Measurements from ENCODE around the gene APLN. TPM values are rescaled to one million over a fixed set of nuclear protein-coding genes. Genes with fewer than 3 reads are reported as not detected.

APLN gene
- polyA plus RNA-seq, 1 donor (not counting 4 experiments of a cell fraction or from before 2014, with no cell fraction given): 1.8 TPM

- dilution Hi-C loops (cut with MboI; ENCODE audit: extremely low pct_ligation_motif_present, low sequenced_read_pairs): no loop called here
- Histone ChIP-seq H3K4me3 (ENCODE audit: control insufficient read depth in 2 of 3, extremely low read depth in 1 of 3, insufficient read depth in 2 of 3, low read depth in 1 of 3, low read length in 3 of 3) (no peak overlapping the region), H3K4me2 (ENCODE audit: control insufficient read depth, extremely low read depth, insufficient read depth, low read depth, low read length) (no peak overlapping the region), H3K9me1 (ENCODE audit: control insufficient read depth, extremely low read depth, insufficient read depth, low read length) (no peaks in the 10 kb centered on the region), H3K27me3 (ENCODE audit: control insufficient read depth, extremely low read depth, insufficient read depth, low read length) (no peaks in the 10 kb centered on the region), H3K9me3 (ENCODE audit: control insufficient read depth, low read depth, low read length) (no peaks in the 10 kb centered on the region), H4K20me1 (ENCODE audit: control insufficient read depth, extremely low read depth, insufficient read depth, low read length) (no peaks in the 10 kb centered on the region), H3K9ac (ENCODE audit: control insufficient read depth, extremely low read depth, insufficient read depth, low read length) (no peak overlapping the region), H3K4me1 (ENCODE audit: control insufficient read depth, extremely low read depth, insufficient read depth, low read length) (no peaks in the 10 kb centered on the region), H3K27ac (ENCODE audit: control insufficient read depth, insufficient read depth, low read length) (no peak overlapping the region), H2AFZ (ENCODE audit: control insufficient read depth, low read length) (no peak overlapping the region), H3K36me3 (ENCODE audit: control insufficient read depth in 2 of 2, extremely low read depth in 1 of 2, insufficient read depth in 2 of 2, low read length in 2 of 2) (no peaks in the 10 kb centered on the region), H3K79me2 (ENCODE audit: control insufficient read depth, insufficient read depth, low read length) (no peaks in the 10 kb centered on the region)
- DNase-seq (ENCODE audit: low read depth, low spot score) (no peak), FAIRE-seq (no peak)
- TF ChIP-seq EZH2 (IDR thresholded peaks at IDR 0.05; ENCODE audit: low read length) (no peak), CTCF (optimal IDR thresholded peaks at IDR 0.05 in 1 of 3, IDR thresholded peaks at IDR 0.05 in 1 of 3, conservative IDR thresholded peaks at IDR 0.05 in 1 of 3; ENCODE audit: extremely low read depth in 1 of 3, insufficient read depth in 2 of 3, low read length in 3 of 3) (no peak)
These were observed 41.9 kb upstream of the APLN start for GRCh38 chrX:129696463-129697155.

GRCh38 chrX:129695937-129696336, 41.2 kb upstream of the APLN start:
- no peaks in the 10 kb centered on the region for H3K27me3 ChIP-seq (ENCODE audit: control insufficient read depth, extremely low read depth, insufficient read depth, low read length)
- H3K4me2 ChIP-seq (ENCODE audit: control insufficient read depth, extremely low read depth, insufficient read depth, low read depth, low read length): no peak overlapping the region
- H3K9ac ChIP-seq (ENCODE audit: control insufficient read depth, extremely low read depth, insufficient read depth, low read length): no peak overlapping the region
- dilution Hi-C loops (cut with MboI; ENCODE audit: extremely low pct_ligation_motif_present, low sequenced_read_pairs): no loop called here
- no peak for TF ChIP-seq CTCF (optimal IDR thresholded peaks at IDR 0.05 in 1 of 3, IDR thresholded peaks at IDR 0.05 in 1 of 3, conservative IDR thresholded peaks at IDR 0.05 in 1 of 3; ENCODE audit: extremely low read depth in 1 of 3, insufficient read depth in 2 of 3, low read length in 3 of 3)
- TF ChIP-seq EZH2 (IDR thresholded peaks at IDR 0.05; ENCODE audit: low read length): no peak
- H3K27ac ChIP-seq (ENCODE audit: control insufficient read depth, insufficient read depth, low read length): no peak overlapping the region
- no peaks in the 10 kb centered on the region for H3K4me1 ChIP-seq (ENCODE audit: control insufficient read depth, extremely low read depth, insufficient read depth, low read length)
- no peaks in the 10 kb centered on the region for H3K9me1 ChIP-seq (ENCODE audit: control insufficient read depth, extremely low read depth, insufficient read depth, low read length)
- no peaks in the 10 kb centered on the region for H3K9me3 ChIP-seq (ENCODE audit: control insufficient read depth, low read depth, low read length)
- no peak overlapping the region for H2AFZ ChIP-seq (ENCODE audit: control insufficient read depth, low read length)
- DNase-seq (ENCODE audit: low read depth, low spot score): no peak
- no peaks in the 10 kb centered on the region for H4K20me1 ChIP-seq (ENCODE audit: control insufficient read depth, extremely low read depth, insufficient read depth, low read length)
- H3K79me2 ChIP-seq (ENCODE audit: control insufficient read depth, insufficient read depth, low read length): no peaks in the 10 kb centered on the region
- FAIRE-seq: no peak
- H3K36me3 ChIP-seq (ENCODE audit: control insufficient read depth in 2 of 2, extremely low read depth in 1 of 2, insufficient read depth in 2 of 2, low read length in 2 of 2): no peaks in the 10 kb centered on the region
- H3K4me3 ChIP-seq (ENCODE audit: control insufficient read depth in 2 of 3, extremely low read depth in 1 of 3, insufficient read depth in 2 of 3, low read depth in 1 of 3, low read length in 3 of 3): no peak overlapping the region

All from keratinocyte (primary cell).